HG03139 (cell line): Measurements from ENCODE around the gene GALNT6.

Experiments
- ATAC-seq: cut with Tn5 transposase; IDR thresholded peaks from one replicate; pipeline ENCODE4 v1.9.1; 2021; ENCODE audit not compliant: unreplicated experiment

Gene GALNT6

GRCh38 chr12:51381226-51382079, 9.8 kb downstream of the GALNT6 start:
- ATAC-seq, result no peak

GRCh38 chr12:51379571-51379970, 11.6 kb downstream of the GALNT6 start:
- ATAC-seq, result no peak

GRCh38 chr12:51378749-51379148, 12.5 kb downstream of the GALNT6 start:
- ATAC-seq, result no peak

- no peak for ATAC-seq
These were observed 13.9 kb downstream of the GALNT6 start for GRCh38 chr12:51377099-51377984.

- no peak for ATAC-seq
These were observed 16.4 kb downstream of the GALNT6 start for GRCh38 chr12:51374856-51375255.

GRCh38 chr12:51374361-51374760, 16.8 kb downstream of the GALNT6 start:
- ATAC-seq, result no peak

- no peak for ATAC-seq
These were observed 18.0 kb downstream of the GALNT6 start for GRCh38 chr12:51373187-51373586.

GRCh38 chr12:51372021-51372420, 19.2 kb downstream of the GALNT6 start:
- ATAC-seq, result no peak

- ATAC-seq, result no peak
These were observed 19.8 kb downstream of the GALNT6 start for GRCh38 chr12:51371295-51371953.

- ATAC-seq, result no peak
These were observed 20.5 kb downstream of the GALNT6 start for GRCh38 chr12:51370667-51371066.

GRCh38 chr12:51369581-51369980, 21.6 kb downstream of the GALNT6 start:
- no peak for ATAC-seq

GRCh38 chr12:51368640-51369517, 22.3 kb downstream of the GALNT6 start:
- ATAC-seq, result peak; percentile 97

GRCh38 chr12:51365276-51365675, 25.9 kb downstream of the GALNT6 start:
- ATAC-seq, result no peak

- no peak for ATAC-seq
These were observed 27.2 kb downstream of the GALNT6 start for GRCh38 chr12:51364001-51364400.

- no peak for ATAC-seq
These were observed 28.4 kb downstream of the GALNT6 start for GRCh38 chr12:51362747-51363342.

GRCh38 chr12:51362307-51362706, 28.9 kb downstream of the GALNT6 start:
- ATAC-seq, result no peak

GRCh38 chr12:51361161-51362016, 29.8 kb downstream of the GALNT6 start:
- no peak for ATAC-seq

GRCh38 chr12:51360315-51360714, 30.9 kb downstream of the GALNT6 start:
- ATAC-seq, result no peak

- ATAC-seq, result no peak
These were observed 31.4 kb downstream of the GALNT6 start for GRCh38 chr12:51359851-51360250.
